GM23248 (cell line): ENCODE results near the gene PRSS23. TPM values are rescaled to one million over a fixed set of nuclear protein-coding genes. Genes with fewer than 3 reads are reported as not detected.

Experiments
- DNase-seq: peaks from one replicate; pipeline ENCODE4 v3.0.0-alpha.2; 2015
- H2AFZ ChIP-seq: fragments of 200-600 bp; sonication (generic); 2 replicates; pipeline ENCODE4 v1.6.1; 2016; ENCODE audit warnings: antibody characterized with exemption
- H3F3A ChIP-seq: fragments of 200-600 bp; sonication (generic); 2 replicates; pipeline ENCODE4 v1.6.1; 2016; ENCODE audit warnings: mild to moderate bottlenecking, antibody characterized with exemption, mixed run types; ENCODE audit not compliant: insufficient read depth
- H3K27ac ChIP-seq: fragments of 200-600 bp; sonication (generic); 2 replicates; pipeline ENCODE4 v1.5.1; 2016; ENCODE audit warnings: mild to moderate bottlenecking
- H3K27me3 ChIP-seq: fragments of 200-600 bp; sonication (generic); replicated peaks from 2 replicates; pipeline ENCODE4 v1.6.1; 2016; ENCODE audit warnings: mild to moderate bottlenecking; ENCODE audit not compliant: insufficient read depth
- H3K36me3 ChIP-seq: fragments of 200-600 bp; sonication (generic); 2 replicates; pipeline ENCODE4 v1.6.1; 2016; ENCODE audit warnings: low read depth, mild to moderate bottlenecking
- H3K4me1 ChIP-seq: fragments of 200-600 bp; sonication (generic); 2 replicates; pipeline ENCODE4 v1.6.1; 2016; ENCODE audit warnings: mild to moderate bottlenecking; ENCODE audit not compliant: insufficient read depth
- H3K4me2 ChIP-seq: fragments of 200-600 bp; sonication (generic); one replicate; pipeline ENCODE4 v1.6.1; 2016; ENCODE audit warnings: mild to moderate bottlenecking; ENCODE audit not compliant: unreplicated experiment
- H3K4me3 ChIP-seq: fragments of 200-600 bp; sonication (generic); 2 replicates; pipeline ENCODE4 v1.5.1; 2016; ENCODE audit warnings: mild to moderate bottlenecking
- H3K79me2 ChIP-seq: fragments of 200-600 bp; sonication (generic); 2 replicates; pipeline ENCODE4 v1.6.1; 2016; ENCODE audit warnings: mild to moderate bottlenecking; ENCODE audit not compliant: insufficient read depth
- H3K9ac ChIP-seq: fragments of 200-600 bp; sonication (generic); 2 replicates; pipeline ENCODE4 v1.6.1; 2016; ENCODE audit warnings: mild to moderate bottlenecking
- H3K9me2 ChIP-seq: fragments of 200-600 bp; sonication (generic); 2 replicates; pipeline ENCODE4 v1.6.1; 2016; ENCODE audit warnings: mixed run types, mild to moderate bottlenecking, moderate library complexity; ENCODE audit not compliant: insufficient read depth
- H3K9me3 ChIP-seq: fragments of 200-600 bp; sonication (generic); one replicate; pipeline ENCODE4 v1.6.1; 2017; ENCODE audit warnings: low read depth
- H4K20me1 ChIP-seq: fragments of 200-600 bp; sonication (generic); 2 replicates; pipeline ENCODE4 v1.6.0; 2016; ENCODE audit not compliant: insufficient read depth
- EZH2 ChIP-seq: fragments of 200-600 bp; sonication (generic); IDR thresholded peaks from 2 replicates; pipeline ENCODE4 v1.6.1; 2018; ENCODE audit warnings: antibody characterized with exemption, mild to moderate bottlenecking; ENCODE audit not compliant: insufficient read depth, poor library complexity, severe bottlenecking
- EZH2phosphoT487 ChIP-seq: fragments of 200-600 bp; sonication (generic); IDR thresholded peaks from 2 replicates; pipeline ENCODE4 v1.6.1; 2018; ENCODE audit warnings: antibody characterized with exemption, moderate library complexity, mild to moderate bottlenecking, low read depth; ENCODE audit not compliant: insufficient read depth
- whole genome bisulfite sequencing, 2 experiments: methylation state at CpG; one replicate each; pipeline ENCODE4 v1.1.6; 2015 to 2017; ENCODE audit warnings: low lambda C conversion rate in 2 of 2, low coverage in 1 of 2; ENCODE audit errors: missing lambda C conversion rate in 2 of 2; 5-methylcytosine and 5-hydroxymethylcytosine counted together
- in situ Hi-C: fragments of 300-500 bp; cut with MboI; formaldehyde crosslinking; loops from 2 replicates; pipeline ENCODE4 v1.15.0; 2020
- polyA plus RNA-seq: library from polyadenylated mRNA; unstranded; fragments of >200 nt; fragmentation: Nextera tagmentation; extraction: Ambion mirVana; gene quantifications from 2 replicates; pipeline ENCODE4 v1.2.1, GENCODE V29; 2016
- total RNA-seq: library from RNA; depleted of rRNA; stranded (reverse); fragments of >200 nt; shearing (Covaris generic); gene quantifications from 2 replicates; pipeline ENCODE4 v1.2.3, GENCODE V29; 2014

PRSS23 gene
- total and polyA plus RNA-seq, 2 experiments from 2014 or later, result 217 to 376 TPM

DNA sequence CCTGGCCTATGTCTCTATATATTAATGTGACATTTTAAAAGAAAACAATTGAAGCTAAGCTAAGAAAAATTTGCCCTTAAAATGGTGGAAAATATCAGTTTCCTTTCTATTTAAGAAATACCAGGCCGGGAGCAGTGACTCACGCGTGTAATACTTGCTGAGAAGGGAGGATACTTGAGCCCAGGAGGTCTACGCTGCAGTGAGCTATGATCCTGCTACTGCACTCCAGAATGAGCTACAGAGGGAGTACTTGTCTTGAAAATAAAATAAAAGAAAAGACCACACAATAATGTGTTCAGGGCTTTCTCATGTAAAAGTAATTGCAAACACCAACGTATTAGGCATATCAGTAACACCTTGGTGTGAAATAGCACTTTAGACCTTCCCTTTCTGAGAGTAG, 1.4 kb upstream of the PRSS23 start:
- in situ Hi-C loops, result no loop called here
- Histone ChIP-seq H3K4me1 (peaks cover 40% of the 10 kb centered on the region), H3K4me3 (no peak overlapping the region), H3K4me2 (peak overlapping the region; percentile 93), H3K9me2 (no peaks in the 10 kb centered on the region), H3K9ac (peak overlapping the region; percentile 24; the same call in 1 of the 2 replicates), H3F3A (peaks cover 36% of the 10 kb centered on the region; the same call in 1 of the 2 replicates), H2AFZ (peak overlapping the region; percentile 72), H3K79me2 (peaks cover 35% of the 10 kb centered on the region), H3K27ac (peak overlapping the region; percentile 73), H3K27me3 (no peaks in the 10 kb centered on the region), H3K36me3 (no peaks in the 10 kb centered on the region), H4K20me1 (no peaks in the 10 kb centered on the region), H3K9me3 (no peaks in the 10 kb centered on the region)
- peak; percentile 93 for DNase-seq
- no peak for TF ChIP-seq EZH2
- no peak for TF ChIP-seq EZH2phosphoT487
- WGBS, 2 experiments, result 10 to 15% methylated on average over 5 of the region's 5 CpGs

DNA sequence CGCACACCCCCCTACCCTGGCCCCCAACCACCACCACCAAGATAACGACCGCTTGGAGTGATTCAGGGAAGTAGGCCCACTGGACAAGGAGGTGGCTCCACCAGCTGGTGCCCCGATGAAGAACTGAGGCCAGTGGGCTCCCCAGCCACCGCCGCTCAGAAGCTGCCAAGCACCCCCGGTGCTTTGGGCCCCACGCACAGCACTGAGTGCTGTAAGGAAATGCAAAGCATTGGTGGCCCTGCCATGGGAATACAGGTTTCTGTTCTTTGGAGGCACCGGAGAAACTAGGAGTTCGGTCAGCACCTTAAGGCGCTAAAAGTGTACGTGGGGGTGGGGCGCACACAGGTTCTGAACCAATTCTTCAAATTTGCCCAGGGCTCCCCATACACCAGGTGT, 664 bp upstream of the PRSS23 start:
- in situ Hi-C loops, result no loop called here
- Histone ChIP-seq H3K27me3 (no peaks in the 10 kb centered on the region), H3F3A (peaks cover 43% of the 10 kb centered on the region), H3K4me3 (peak overlapping the region; percentile 81), H4K20me1 (no peaks in the 10 kb centered on the region), H3K27ac (peak overlapping the region; percentile 73), H3K9me3 (no peaks in the 10 kb centered on the region), H2AFZ (peak overlapping the region; percentile 71), H3K36me3 (no peaks in the 10 kb centered on the region), H3K4me2 (peak overlapping the region; percentile 93), H3K79me2 (peaks cover 42% of the 10 kb centered on the region), H3K9me2 (no peaks in the 10 kb centered on the region), H3K9ac (peak overlapping the region; percentile 81), H3K4me1 (peaks cover 47% of the 10 kb centered on the region)
- WGBS, 2 experiments, result 74 to 81% methylated on average over 13 of the region's 13 CpGs
- no peak for DNase-seq
- TF ChIP-seq EZH2, result no peak
- TF ChIP-seq EZH2phosphoT487, result no peak

DNA sequence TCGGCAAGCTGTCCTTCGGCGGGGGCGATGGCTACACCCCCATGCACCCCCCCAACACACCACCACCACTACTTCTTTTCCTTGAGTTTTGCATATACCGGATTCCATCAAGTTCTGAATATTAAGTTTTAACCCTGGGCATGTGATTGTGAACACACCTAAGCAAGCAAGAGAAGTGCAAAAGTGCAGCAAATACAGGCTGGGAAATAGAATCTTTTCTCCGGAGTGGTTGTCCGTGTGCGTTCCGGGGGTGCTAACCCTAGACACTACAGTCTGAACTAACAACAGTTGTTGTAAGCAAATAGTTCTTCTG, 574 bp downstream of the PRSS23 start:
- peak overlapping the region; percentile 81 for H3K4me3 ChIP-seq
- H3K4me2 ChIP-seq, result peak overlapping the region; percentile 93
- peak overlapping the region; percentile 81 for H3K9ac ChIP-seq
- H3K27ac ChIP-seq, result no peak overlapping the region
- H3K9me3 ChIP-seq, result no peaks in the 10 kb centered on the region
- WGBS, 2 experiments, result 3 to 5% methylated on average over 9 of the region's 9 CpGs
- no peaks in the 10 kb centered on the region for H3K36me3 ChIP-seq
- no peaks in the 10 kb centered on the region for H3K27me3 ChIP-seq
- H3K79me2 ChIP-seq, result peaks cover 51% of the 10 kb centered on the region
- peaks cover 60% of the 10 kb centered on the region for H3K4me1 ChIP-seq
- no peak for DNase-seq
- no peaks in the 10 kb centered on the region for H3K9me2 ChIP-seq
- peaks cover 55% of the 10 kb centered on the region for H3F3A ChIP-seq
- TF ChIP-seq EZH2, result no peak
- peak overlapping the region; percentile 71; the same call in 1 of the 2 replicates for H2AFZ ChIP-seq
- in situ Hi-C loops, result no loop called here
- no peaks in the 10 kb centered on the region for H4K20me1 ChIP-seq

DNA sequence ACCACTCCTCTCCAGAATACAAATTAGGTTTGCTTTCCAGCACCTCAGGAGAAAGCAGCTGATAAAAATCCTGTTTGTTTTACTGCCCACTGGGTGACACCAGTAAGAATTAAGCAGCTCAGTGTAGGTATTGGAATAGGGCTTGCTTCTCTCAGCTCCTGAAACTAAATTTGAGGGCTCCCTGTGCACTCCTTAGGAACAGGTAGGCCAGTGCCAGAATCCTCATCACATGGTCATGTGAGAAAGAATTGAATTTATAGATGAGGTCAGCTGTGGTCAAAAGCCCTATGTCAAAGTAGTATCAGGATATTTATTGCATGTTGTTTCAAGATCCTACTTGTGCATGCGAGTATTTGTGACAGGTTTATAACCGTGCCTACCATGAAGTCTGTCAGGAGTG, 1.0 kb downstream of the PRSS23 start:
- Histone ChIP-seq H2AFZ (no peak overlapping the region), H3K4me3 (peak overlapping the region; percentile 81), H3K27ac (no peak overlapping the region), H3K4me1 (peaks cover 64% of the 10 kb centered on the region), H3F3A (peaks cover 60% of the 10 kb centered on the region), H3K9ac (peak overlapping the region; percentile 81), H3K36me3 (no peaks in the 10 kb centered on the region), H3K4me2 (peak overlapping the region; percentile 93), H3K27me3 (no peaks in the 10 kb centered on the region), H3K9me2 (no peaks in the 10 kb centered on the region), H3K9me3 (no peaks in the 10 kb centered on the region), H3K79me2 (peaks cover 53% of the 10 kb centered on the region), H4K20me1 (no peaks in the 10 kb centered on the region)
- 96 to 97% methylated on average over 2 of the region's 2 CpGs for WGBS, 2 experiments
- DNase-seq, result no peak
- TF ChIP-seq EZH2 (no peak), EZH2phosphoT487 (no peak)
- in situ Hi-C loops, result no loop called here

DNA sequence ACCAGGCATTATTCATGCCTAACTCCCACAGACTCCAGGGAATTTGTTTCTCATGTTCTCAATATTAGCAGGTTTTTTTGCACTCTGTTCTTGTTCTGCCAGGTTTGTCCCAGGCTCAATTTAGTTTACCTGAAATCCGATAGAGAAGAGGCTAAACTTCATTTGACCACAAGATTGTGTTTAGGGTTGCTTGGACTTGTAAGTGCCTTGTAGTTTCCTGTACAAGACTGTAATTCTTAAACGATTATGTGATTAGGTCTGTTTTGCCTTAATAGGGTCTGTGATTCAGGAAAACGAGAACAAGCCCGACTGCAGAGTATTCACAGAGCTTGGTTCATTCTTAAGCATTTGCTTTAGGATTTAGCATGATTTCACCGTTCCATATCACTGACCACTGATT, 1.8 kb downstream of the PRSS23 start:
- peak overlapping the region; percentile 6; the same call in 1 of the 2 replicates for H3K27ac ChIP-seq
- in situ Hi-C loops, result no loop called here
- no peak overlapping the region for H2AFZ ChIP-seq
- peak overlapping the region; percentile 81 for H3K9ac ChIP-seq
- no peaks in the 10 kb centered on the region for H3K9me2 ChIP-seq
- WGBS, 2 experiments, result 63 to 72% methylated on average over 5 of the region's 5 CpGs
- H3K4me1 ChIP-seq, result peaks cover 68% of the 10 kb centered on the region
- H4K20me1 ChIP-seq, result no peaks in the 10 kb centered on the region
- DNase-seq, result no peak
- peaks cover 60% of the 10 kb centered on the region for H3K79me2 ChIP-seq
- H3K9me3 ChIP-seq, result no peaks in the 10 kb centered on the region
- H3F3A ChIP-seq, result peaks cover 63% of the 10 kb centered on the region
- no peak for TF ChIP-seq EZH2
- TF ChIP-seq EZH2phosphoT487, result no peak
- H3K4me3 ChIP-seq, result peak overlapping the region; percentile 81
- H3K27me3 ChIP-seq, result no peaks in the 10 kb centered on the region
- H3K36me3 ChIP-seq, result no peaks in the 10 kb centered on the region
- peak overlapping the region; percentile 93 for H3K4me2 ChIP-seq
